OCI-LY7 (cell line): ENCODE results near the gene ABLIM1. TPM values are rescaled to one million over a fixed set of nuclear protein-coding genes. Genes with fewer than 3 reads are reported as not detected.

Source experiments
- BruUV-seq: library from RNA; stranded (reverse); fragments of 400-500 nt; replicated peaks from 2 replicates; lab custom pipeline; 2021; lab: Mats Ljungman, UMichigan
- CTCF ChIA-PET: fragments of 300-600 bp; sonication (Branson Sonifier 250); formaldehyde crosslinking; loops from one replicate; lab custom pipeline; 2022; ENCODE audit warnings: antibody characterized with exemption; ENCODE audit not compliant: unreplicated experiment; lab: Charles Lee
- POLR2A ChIA-PET: fragments of 300-600 bp; sonication (Branson Sonifier 250); formaldehyde crosslinking; loops from one replicate; lab custom pipeline; 2022; ENCODE audit warnings: antibody characterized with exemption; lab: Charles Lee
- DNase-seq: peaks from one replicate; pipeline ENCODE4 v3.0.0-alpha.2; 2015; ENCODE audit warnings: low spot score
- H2AFZ ChIP-seq: fragments of 200-600 bp; sonication (generic), shearing (Covaris generic); 2 replicates; pipeline ENCODE4 v1.6.1; 2014; ENCODE audit warnings: mild to moderate bottlenecking, antibody characterized with exemption, low read length, moderate library complexity
- H3K27ac ChIP-seq: fragments of 200-600 bp; sonication (generic); 2 replicates; pipeline ENCODE4 v1.5.1; 2014; ENCODE audit warnings: mixed run types, low read depth, mild to moderate bottlenecking, moderate library complexity, low read length, inconsistent platforms; ENCODE audit not compliant: poor library complexity, severe bottlenecking
- H3K36me3 ChIP-seq: fragments of 200-600 bp; sonication (generic); 2 replicates; pipeline ENCODE4 v1.6.1; 2014; ENCODE audit warnings: mild to moderate bottlenecking, antibody characterized with exemption, low read length, moderate library complexity, mixed read lengths; ENCODE audit not compliant: insufficient read depth
- H3K4me1 ChIP-seq: fragments of 200-600 bp; sonication (generic); 2 replicates; pipeline ENCODE4 v1.5.1; 2014; ENCODE audit warnings: mild to moderate bottlenecking, low read length; ENCODE audit not compliant: insufficient read depth, poor library complexity, severe bottlenecking
- H3K4me2 ChIP-seq: fragments of 200-600 bp; sonication (generic); 2 replicates; pipeline ENCODE4 v1.6.1; 2014; ENCODE audit warnings: mild to moderate bottlenecking, low read length
- H3K4me3 ChIP-seq: fragments of 200-600 bp; sonication (generic); 2 replicates; pipeline ENCODE4 v1.5.1; 2014; ENCODE audit warnings: mild to moderate bottlenecking, low read depth, low read length; ENCODE audit not compliant: poor library complexity, severe bottlenecking
- H3K79me2 ChIP-seq: fragments of 200-600 bp; sonication (generic); 2 replicates; pipeline ENCODE4 v1.6.1; 2016; ENCODE audit warnings: low read depth, mild to moderate bottlenecking, low read length, moderate library complexity, mixed read lengths; ENCODE audit not compliant: insufficient read depth
- H3K9me2 ChIP-seq: fragments of 200-600 bp; sonication (generic); 2 replicates; pipeline ENCODE4 v1.6.1; 2016; ENCODE audit warnings: mild to moderate bottlenecking, low read length, mixed read lengths; ENCODE audit not compliant: insufficient read depth
- H3K9me3 ChIP-seq: fragments of 200-600 bp; sonication (generic); 2 replicates; pipeline ENCODE4 v1.6.1; 2014; ENCODE audit warnings: mild to moderate bottlenecking, mixed run types, low read length, mixed read lengths
- H4K20me1 ChIP-seq: fragments of 200-600 bp; sonication (generic); 2 replicates; pipeline ENCODE4 v1.6.1; 2014; ENCODE audit warnings: mild to moderate bottlenecking, antibody characterized with exemption, low read length, moderate library complexity, mixed read lengths; ENCODE audit not compliant: insufficient read depth
- CTCF ChIP-seq: fragments of 200-600 bp; sonication (generic); conservative IDR thresholded peaks from 2 replicates; pipeline ENCODE4 v1.5.1; 2014; ENCODE audit warnings: mild to moderate bottlenecking, antibody characterized with exemption, low read length, moderate library complexity, mixed read lengths
- EZH2phosphoT487 ChIP-seq: fragments of 200-600 bp; sonication (generic); IDR thresholded peaks from 2 replicates; pipeline ENCODE4 v1.6.1; 2018; ENCODE audit warnings: low read depth, borderline replicate concordance, mild to moderate bottlenecking, mixed run types, antibody characterized with exemption, low read length, moderate library complexity, mixed read lengths
- intact Hi-C: fragments of 100-400 bp; cut with micrococcal nuclease; formaldehyde crosslinking; loops from one replicate; pipeline ENCODE4 v1.10.0; 2022; ENCODE audit not compliant: unreplicated experiment
- total RNA-seq, 2 experiments: library from RNA; depleted of rRNA in 1 of 2; stranded (reverse); fragments of >200 nt in 1 of 2; shearing (Covaris generic) in 1 of 2; gene quantifications; 2 replicates each; pipeline ENCODE4 v1.2.3, GENCODE V29; 2014 to 2022

ABLIM1 gene
- total RNA-seq, 2 experiments from 2014 or later, result 94.2 to 268 TPM

- H3K9me3 ChIP-seq, result no peaks in the 10 kb centered on the region
- peaks cover 69% of the 10 kb centered on the region for H3K36me3 ChIP-seq
- intact Hi-C loops, result no loop called here
- H2AFZ ChIP-seq, result no peak overlapping the region
- no peaks in the 10 kb centered on the region for H3K9me2 ChIP-seq
- no TSS peak for BruUV-seq
- POLR2A ChIA-PET, result interaction anchor here (0.9 to 16.1 kb wide), 4 partner anchors 9 to 28 kb away, joined by 3 to 464 read pairs (median 20); no protein-coding TSS in a partner anchor
- CTCF ChIA-PET, result no interaction called here
- TF ChIP-seq EZH2phosphoT487 (no peak), CTCF (no peak)
- peaks cover 61% of the 10 kb centered on the region for H4K20me1 ChIP-seq
- H3K79me2 ChIP-seq, result peaks cover 99% of the 10 kb centered on the region
- peaks cover 72% of the 10 kb centered on the region for H3K4me1 ChIP-seq
- DNase-seq, result no peak
- H3K27ac ChIP-seq, result peak overlapping the region; percentile 18
- no peak overlapping the region for H3K4me3 ChIP-seq
- peak overlapping the region; percentile 31; the same call in 1 of the 2 replicates for H3K4me2 ChIP-seq
Measured at GRCh38 chr10:114516356-114516755, 141.7 kb downstream of the ABLIM1 start.

- DNase-seq, result no peak
- intact Hi-C loops, result no loop called here
- Histone ChIP-seq H3K4me2 (no peak overlapping the region), H2AFZ (no peak overlapping the region), H3K36me3 (peaks cover 71% of the 10 kb centered on the region), H3K4me1 (peaks cover 67% of the 10 kb centered on the region), H3K9me2 (no peaks in the 10 kb centered on the region), H3K27ac (no peak overlapping the region), H4K20me1 (peaks cover 57% of the 10 kb centered on the region), H3K4me3 (no peak overlapping the region), H3K9me3 (no peaks in the 10 kb centered on the region), H3K79me2 (peaks cover 99% of the 10 kb centered on the region)
- TF ChIP-seq CTCF (no peak), EZH2phosphoT487 (no peak)
- BruUV-seq, result no TSS peak
- ChIA-PET POLR2A (interaction anchor here (0.6 to 16.1 kb wide), 5 partner anchors 10 to 27 kb away, joined by 3 to 464 read pairs (median 4); no protein-coding TSS in a partner anchor), CTCF (interaction anchor here (0.7 to 1.1 kb wide), 4 partner anchors 15 to 44 kb away, joined by 3 to 5 read pairs (median 3); no protein-coding TSS in a partner anchor)
Measured at GRCh38 chr10:114515298-114515914, 142.7 kb downstream of the ABLIM1 start.

- Histone ChIP-seq H2AFZ (no peak overlapping the region), H4K20me1 (peaks cover 41% of the 10 kb centered on the region), H3K27ac (no peak overlapping the region), H3K79me2 (peaks cover 99% of the 10 kb centered on the region), H3K9me3 (no peaks in the 10 kb centered on the region), H3K4me1 (peaks cover 47% of the 10 kb centered on the region), H3K4me2 (no peak overlapping the region), H3K4me3 (no peak overlapping the region), H3K9me2 (no peaks in the 10 kb centered on the region), H3K36me3 (peaks cover 68% of the 10 kb centered on the region)
- POLR2A ChIA-PET, result interaction anchor here (0.6 to 16.1 kb wide), 4 partner anchors 11 to 115 kb away, joined by 3 to 464 read pairs (median 20); no protein-coding TSS in a partner anchor
- no peak for DNase-seq
- CTCF ChIA-PET, result no interaction called here
- no peak for TF ChIP-seq EZH2phosphoT487
- no peak for TF ChIP-seq CTCF
- intact Hi-C loops, result no loop called here
- no TSS peak for BruUV-seq
Measured at GRCh38 chr10:114513381-114513792, 144.7 kb downstream of the ABLIM1 start.
